ENCODE data around the gene ASB16. TPM values are rescaled to one million over a fixed set of nuclear protein-coding genes. Genes with fewer than 3 reads are reported as not detected.
"Not testable (repeated sequence)": the region's sequence is repeated elsewhere in the genome, so short reads cannot be mapped to it uniquely, and the experiment has no call there.

The ASB16 gene
- total RNA-seq, 1 experiment from 2014 or later: 0.11 TPM

DNA sequence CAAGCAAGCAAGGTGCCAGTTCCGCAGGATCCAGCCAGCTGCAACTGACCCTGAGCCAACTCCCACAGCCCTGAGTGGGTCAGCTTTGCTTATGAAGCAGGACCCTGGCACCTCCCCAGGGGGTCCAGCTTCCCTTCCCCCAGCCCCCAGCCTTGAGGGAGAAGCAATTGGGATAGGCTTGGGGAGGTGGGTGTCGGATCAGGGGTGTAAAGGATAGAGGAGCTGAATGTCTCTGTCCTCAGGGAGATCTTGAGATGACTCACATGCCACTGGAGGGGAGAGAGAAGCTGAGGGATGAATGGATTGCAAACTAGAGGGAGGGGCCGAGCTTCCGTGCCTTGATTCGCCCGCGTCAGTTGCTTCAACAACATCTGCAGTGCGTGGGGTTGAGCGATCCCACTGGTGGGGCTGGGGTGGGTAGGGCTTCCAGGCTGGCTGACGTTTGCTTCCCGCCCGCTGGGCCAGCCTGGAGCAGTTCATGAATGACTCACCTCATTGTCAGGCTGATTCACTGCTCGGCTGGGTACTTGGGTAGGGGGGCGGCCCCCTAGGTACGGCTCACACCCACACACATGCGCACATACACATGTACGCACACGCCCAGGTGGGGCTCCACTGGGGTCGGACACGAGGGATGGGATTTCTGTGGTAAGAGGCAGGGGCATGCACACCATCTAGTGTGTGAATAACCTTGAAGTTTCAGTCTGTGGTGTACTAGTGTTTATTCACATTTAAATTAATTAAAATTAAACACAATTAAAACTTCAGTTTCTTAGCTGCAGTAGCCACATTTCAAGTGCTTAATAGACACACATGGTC is 32.4 kb upstream of the ASB16 start (continued):
- TF ChIP-seq MAX (CRISPR knock-in tag; IDR thresholded peaks at IDR 0.05): peak; percentile 62; the same call in 1 of the 2 replicates
- peak; percentile 48; the same call in 1 of the 2 replicates for TF ChIP-seq GABPB1 (CRISPR knock-in tag; IDR thresholded peaks at IDR 0.05)
- TF ChIP-seq SOX15 (CRISPR knock-in tag; IDR thresholded peaks at IDR 0.05): no peak
- TF ChIP-seq, protein P1, sequence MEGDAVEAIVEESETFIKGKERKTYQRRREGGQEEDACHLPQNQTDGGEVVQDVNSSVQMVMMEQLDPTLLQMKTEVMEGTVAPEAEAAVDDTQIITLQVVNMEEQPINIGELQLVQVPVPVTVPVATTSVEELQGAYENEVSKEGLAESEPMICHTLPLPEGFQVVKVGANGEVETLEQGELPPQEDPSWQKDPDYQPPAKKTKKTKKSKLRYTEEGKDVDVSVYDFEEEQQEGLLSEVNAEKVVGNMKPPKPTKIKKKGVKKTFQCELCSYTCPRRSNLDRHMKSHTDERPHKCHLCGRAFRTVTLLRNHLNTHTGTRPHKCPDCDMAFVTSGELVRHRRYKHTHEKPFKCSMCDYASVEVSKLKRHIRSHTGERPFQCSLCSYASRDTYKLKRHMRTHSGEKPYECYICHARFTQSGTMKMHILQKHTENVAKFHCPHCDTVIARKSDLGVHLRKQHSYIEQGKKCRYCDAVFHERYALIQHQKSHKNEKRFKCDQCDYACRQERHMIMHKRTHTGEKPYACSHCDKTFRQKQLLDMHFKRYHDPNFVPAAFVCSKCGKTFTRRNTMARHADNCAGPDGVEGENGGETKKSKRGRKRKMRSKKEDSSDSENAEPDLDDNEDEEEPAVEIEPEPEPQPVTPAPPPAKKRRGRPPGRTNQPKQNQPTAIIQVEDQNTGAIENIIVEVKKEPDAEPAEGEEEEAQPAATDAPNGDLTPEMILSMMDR (IDR thresholded peaks at IDR 0.05): no peak
- no peak for TF ChIP-seq ZNF121 (CRISPR knock-in tag; IDR thresholded peaks at IDR 0.05)
- 0 out of 2 replicates have a peak, but pooled peaks have one; percentile 44 for TF ChIP-seq JUN (CRISPR knock-in tag; IDR thresholded peaks at IDR 0.05)
- TF ChIP-seq FOXP1 (CRISPR knock-in tag; IDR thresholded peaks at IDR 0.05; ENCODE audit: borderline replicate concordance): no peak
- 0 out of 2 replicates have a peak, but pooled peaks have one; percentile 22 for TF ChIP-seq FOXK1 (CRISPR knock-in tag; IDR thresholded peaks at IDR 0.05)
- no peak for TF ChIP-seq NFATC4 (CRISPR knock-in tag; IDR thresholded peaks at IDR 0.05)
- TF ChIP-seq, protein P2, sequence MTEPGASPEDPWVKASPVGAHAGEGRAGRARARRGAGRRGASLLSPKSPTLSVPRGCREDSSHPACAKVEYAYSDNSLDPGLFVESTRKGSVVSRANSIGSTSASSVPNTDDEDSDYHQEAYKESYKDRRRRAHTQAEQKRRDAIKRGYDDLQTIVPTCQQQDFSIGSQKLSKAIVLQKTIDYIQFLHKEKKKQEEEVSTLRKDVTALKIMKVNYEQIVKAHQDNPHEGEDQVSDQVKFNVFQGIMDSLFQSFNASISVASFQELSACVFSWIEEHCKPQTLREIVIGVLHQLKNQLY (CRISPR knock-in tag; IDR thresholded peaks at IDR 0.05): no peak
- TF ChIP-seq, protein P3, sequence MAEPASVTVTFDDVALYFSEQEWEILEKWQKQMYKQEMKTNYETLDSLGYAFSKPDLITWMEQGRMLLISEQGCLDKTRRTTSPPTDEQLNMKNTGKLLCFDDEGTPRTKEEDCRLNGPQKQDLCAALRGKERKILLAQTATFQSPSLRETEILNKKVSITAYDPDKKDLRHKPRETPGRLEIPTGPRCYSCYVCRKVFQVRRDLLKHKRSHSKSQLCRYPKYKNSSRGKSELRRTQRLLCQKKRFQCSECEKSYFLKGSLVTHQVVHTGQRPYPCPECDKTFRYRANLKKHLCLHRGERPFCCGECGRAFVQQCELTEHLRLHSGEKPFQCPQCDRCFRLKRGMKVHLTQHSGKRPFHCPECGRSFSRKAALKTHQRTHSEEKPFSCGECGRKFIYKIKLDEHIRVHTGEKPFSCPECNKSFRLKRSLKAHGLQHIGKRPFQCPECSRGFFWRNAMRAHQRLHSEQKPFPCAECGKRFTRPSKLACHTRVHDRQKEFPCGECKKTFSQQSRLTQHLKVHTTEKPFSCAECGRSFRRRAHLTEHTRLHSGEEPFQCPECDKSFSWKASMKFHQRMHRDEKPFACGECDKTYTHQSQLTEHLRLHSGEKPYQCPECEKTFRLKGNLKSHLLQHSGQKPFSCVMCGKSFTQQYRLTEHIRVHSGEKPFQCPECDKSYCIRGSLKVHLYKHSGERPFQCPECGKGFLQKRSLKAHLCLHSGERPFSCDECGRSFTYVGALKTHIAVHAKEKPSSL (CRISPR knock-in tag; conservative IDR thresholded peaks at IDR 0.05): no peak
- TF ChIP-seq MYBL2 (CRISPR knock-in tag; IDR thresholded peaks at IDR 0.05): no peak
- peak; percentile 14; the same call in 1 of the 2 replicates for TF ChIP-seq SMAD4 (CRISPR knock-in tag; IDR thresholded peaks at IDR 0.05)
- TF ChIP-seq ZNF671 (CRISPR knock-in tag; IDR thresholded peaks at IDR 0.05): no peak
- TF ChIP-seq ZNF423 (CRISPR knock-in tag; IDR thresholded peaks at IDR 0.05): peak; percentile 90
- TF ChIP-seq TP53 (CRISPR knock-in tag; IDR thresholded peaks at IDR 0.05): no peak
- no peak for TF ChIP-seq ZNF281 (CRISPR knock-in tag; IDR thresholded peaks at IDR 0.05)

- H3K4me3 Mint-ChIP-seq; H3K27me3 Mint-ChIP-seq (ENCODE audit: low read depth); ATAC-seq; DNase-seq (ENCODE audit: low spot score); POLR2A ChIA-PET; H3K27ac Mint-ChIP-seq; H3K4me1 Mint-ChIP-seq; H3K9me3 Mint-ChIP-seq: not testable (repeated sequence)
- H3K36me3 Mint-ChIP-seq: peaks cover 36% of the 10 kb centered on the region
- CTCF ChIA-PET: interaction anchor here (0.6 to 1.1 kb wide), 2 partner anchors 21 to 324 kb away, joined by 3 to 5 read pairs; partner anchors contain the start of gene HDAC5
Observed at GRCh38 chr17:44143921-44144320, 26.6 kb upstream of the ASB16 start.
